Esophagus squamous epithelium (tissue), 4 donors: ENCODE results near the gene PLA2G4F.

Experiments used
- POLR2A ChIP-seq, 4 donors: fragments of 450-650 bp; IDR thresholded peaks; one replicate each; pipeline ENCODE4 v1.6.1; 2017; ENCODE audit warnings: antibody characterized with exemption in 4 of 4, mild to moderate bottlenecking in 4 of 4, moderate library complexity in 3 of 4
- TF ChIP-seq, protein P1 (sequence below), 6 experiments: fragments of 450-650 bp in 4 of 6; fragments of 200-600 bp in 2 of 6; sonication (generic) in 2 of 6; IDR thresholded peaks; one replicate each; pipeline ENCODE4 v1.5.1; 2016 to 2019; ENCODE audit warnings: antibody characterized with exemption in 6 of 6, mild to moderate bottlenecking in 4 of 6, moderate library complexity in 4 of 6

DNA sequence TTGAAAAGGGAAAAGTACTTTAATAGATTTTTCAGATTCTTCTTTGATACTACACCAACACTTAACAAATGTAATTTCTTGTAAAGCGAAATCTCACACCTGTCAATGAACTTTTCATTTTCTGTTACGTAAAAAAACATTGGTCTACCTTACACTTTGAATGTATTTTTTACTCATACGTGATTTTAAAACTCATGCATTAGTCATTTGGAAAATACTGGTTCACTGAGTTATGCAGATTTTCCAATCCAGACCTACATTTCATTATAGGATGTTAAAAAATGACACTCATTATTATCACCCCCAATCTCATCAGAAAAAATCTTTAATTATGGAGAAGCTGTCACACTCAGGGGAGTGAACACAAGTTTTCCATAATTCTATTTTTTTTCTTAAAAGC, 36.9 kb upstream of the PLA2G4F start:
- TF ChIP-seq, protein P1, sequence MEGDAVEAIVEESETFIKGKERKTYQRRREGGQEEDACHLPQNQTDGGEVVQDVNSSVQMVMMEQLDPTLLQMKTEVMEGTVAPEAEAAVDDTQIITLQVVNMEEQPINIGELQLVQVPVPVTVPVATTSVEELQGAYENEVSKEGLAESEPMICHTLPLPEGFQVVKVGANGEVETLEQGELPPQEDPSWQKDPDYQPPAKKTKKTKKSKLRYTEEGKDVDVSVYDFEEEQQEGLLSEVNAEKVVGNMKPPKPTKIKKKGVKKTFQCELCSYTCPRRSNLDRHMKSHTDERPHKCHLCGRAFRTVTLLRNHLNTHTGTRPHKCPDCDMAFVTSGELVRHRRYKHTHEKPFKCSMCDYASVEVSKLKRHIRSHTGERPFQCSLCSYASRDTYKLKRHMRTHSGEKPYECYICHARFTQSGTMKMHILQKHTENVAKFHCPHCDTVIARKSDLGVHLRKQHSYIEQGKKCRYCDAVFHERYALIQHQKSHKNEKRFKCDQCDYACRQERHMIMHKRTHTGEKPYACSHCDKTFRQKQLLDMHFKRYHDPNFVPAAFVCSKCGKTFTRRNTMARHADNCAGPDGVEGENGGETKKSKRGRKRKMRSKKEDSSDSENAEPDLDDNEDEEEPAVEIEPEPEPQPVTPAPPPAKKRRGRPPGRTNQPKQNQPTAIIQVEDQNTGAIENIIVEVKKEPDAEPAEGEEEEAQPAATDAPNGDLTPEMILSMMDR (IDR thresholded peaks at IDR 0.05), result no peak
- TF ChIP-seq POLR2A (IDR thresholded peaks at IDR 0.05), result no peak
